Stimulated activated CD8-positive, alpha-beta memory T cell treated with anti-CD3 and anti-CD28 coated beads, Interleukin-15, amount 100 ng/mL, for 1 hour (primary cell): ENCODE results near the gene KLF1.
"Not testable (repeated sequence)": the region's sequence is repeated elsewhere in the genome, so short reads cannot be mapped to it uniquely, and the experiment has no call there.

Source experiments
- DNase-seq: peaks from one replicate; pipeline ENCODE4 v3.0.0-alpha.2; 2020; ENCODE audit warnings: low read depth

Gene KLF1

GRCh38 chr19:12867120-12868099, 19.6 kb downstream of the KLF1 start:
- peak; percentile 51 for DNase-seq

- no peak for DNase-seq
These were observed 20.4 kb downstream of the KLF1 start for GRCh38 chr19:12866416-12867119.

- no peak for DNase-seq
These were observed 21.1 kb downstream of the KLF1 start for GRCh38 chr19:12865746-12866415.

GRCh38 chr19:12864721-12865715, 22.0 kb downstream of the KLF1 start:
- no peak for DNase-seq

DNA sequence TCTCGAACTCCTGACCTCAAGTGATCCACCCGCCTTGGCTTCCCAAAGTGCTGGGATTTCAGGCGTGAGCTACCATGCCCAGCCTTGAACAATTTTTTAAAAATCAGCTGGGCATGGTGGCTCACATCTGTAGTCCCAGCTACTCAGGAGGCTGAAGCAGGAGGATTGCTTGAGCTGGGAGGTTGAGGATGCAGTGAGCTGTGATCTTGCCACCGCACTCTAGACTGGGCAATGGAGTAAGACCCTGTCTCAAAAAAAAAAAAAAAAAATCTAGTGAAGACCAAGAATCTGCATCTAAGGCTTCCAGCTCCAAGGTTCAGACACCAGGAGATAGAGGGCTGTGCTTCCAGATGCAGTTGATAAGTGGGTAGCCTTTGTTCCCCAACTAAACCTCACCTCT, 22.9 kb downstream of the KLF1 start:
- no peak for DNase-seq

DNA sequence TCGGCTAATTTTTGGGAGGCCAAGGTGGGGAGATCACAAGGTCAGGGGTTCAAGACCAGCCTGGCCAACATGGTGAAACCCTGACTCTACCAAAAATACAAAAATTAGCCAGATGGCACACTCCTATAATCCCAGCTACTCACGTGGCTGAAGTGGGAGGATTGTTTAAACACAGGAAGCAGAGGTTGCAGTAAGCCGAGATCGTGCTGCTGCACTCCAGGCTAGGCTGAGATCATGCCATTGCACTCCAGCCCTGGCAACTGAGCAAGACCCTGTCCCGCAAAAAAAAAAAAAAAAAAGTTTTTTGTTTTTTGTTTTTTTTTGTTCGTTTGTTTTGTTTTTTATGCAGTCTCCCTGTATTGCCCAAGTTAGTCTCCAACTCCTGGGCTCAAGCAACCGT, 27.5 kb downstream of the KLF1 start:
- DNase-seq, result no peak

DNA sequence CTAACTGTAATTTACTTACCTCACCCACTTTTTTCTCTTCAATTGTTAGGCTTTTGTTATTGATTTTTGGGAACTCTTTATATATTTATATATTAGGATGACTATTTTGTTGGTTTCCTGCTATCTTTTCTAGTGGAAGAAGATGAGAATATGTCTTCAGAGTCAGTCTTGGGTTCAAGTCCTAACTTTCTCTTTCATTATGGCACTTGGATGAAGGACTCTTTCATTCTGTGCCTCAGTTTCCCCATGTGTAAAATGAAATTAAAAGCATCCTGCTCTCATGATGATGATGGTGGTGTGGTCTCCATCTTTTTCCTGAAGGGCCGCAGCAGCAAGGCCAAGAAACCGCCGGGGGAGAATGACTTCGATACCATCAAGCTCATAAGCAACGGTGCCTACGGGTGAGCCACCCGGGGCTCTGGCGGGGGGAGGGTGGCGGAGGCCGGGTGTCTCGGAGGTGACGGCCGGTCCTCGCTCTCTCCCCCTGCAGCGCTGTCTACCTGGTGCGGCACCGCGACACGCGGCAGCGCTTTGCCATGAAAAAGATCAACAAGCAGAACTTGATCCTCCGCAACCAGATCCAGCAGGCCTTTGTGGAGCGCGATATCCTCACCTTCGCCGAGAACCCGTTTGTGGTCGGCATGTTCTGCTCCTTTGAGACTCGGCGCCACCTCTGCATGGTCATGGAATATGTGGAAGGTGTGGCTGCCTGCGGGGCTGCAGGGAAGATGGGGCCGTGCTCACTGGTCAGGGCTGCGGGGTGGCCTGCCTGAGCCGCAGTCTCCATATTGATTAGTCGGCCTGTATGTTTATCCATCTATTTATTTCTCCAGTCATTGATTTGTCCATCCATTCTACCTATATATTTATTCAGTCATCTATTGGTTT, 28.7 kb downstream of the KLF1 start:
- DNase-seq, result no peak

GRCh38 chr19:12856653-12857052, 30.3 kb downstream of the KLF1 start:
- no peak for DNase-seq

- peak; percentile 70 for DNase-seq
These were observed 39.6 kb downstream of the KLF1 start for GRCh38 chr19:12847159-12848139.

GRCh38 chr19:12846613-12847012, 40.4 kb downstream of the KLF1 start:
- DNase-seq, result not testable (repeated sequence)

DNA sequence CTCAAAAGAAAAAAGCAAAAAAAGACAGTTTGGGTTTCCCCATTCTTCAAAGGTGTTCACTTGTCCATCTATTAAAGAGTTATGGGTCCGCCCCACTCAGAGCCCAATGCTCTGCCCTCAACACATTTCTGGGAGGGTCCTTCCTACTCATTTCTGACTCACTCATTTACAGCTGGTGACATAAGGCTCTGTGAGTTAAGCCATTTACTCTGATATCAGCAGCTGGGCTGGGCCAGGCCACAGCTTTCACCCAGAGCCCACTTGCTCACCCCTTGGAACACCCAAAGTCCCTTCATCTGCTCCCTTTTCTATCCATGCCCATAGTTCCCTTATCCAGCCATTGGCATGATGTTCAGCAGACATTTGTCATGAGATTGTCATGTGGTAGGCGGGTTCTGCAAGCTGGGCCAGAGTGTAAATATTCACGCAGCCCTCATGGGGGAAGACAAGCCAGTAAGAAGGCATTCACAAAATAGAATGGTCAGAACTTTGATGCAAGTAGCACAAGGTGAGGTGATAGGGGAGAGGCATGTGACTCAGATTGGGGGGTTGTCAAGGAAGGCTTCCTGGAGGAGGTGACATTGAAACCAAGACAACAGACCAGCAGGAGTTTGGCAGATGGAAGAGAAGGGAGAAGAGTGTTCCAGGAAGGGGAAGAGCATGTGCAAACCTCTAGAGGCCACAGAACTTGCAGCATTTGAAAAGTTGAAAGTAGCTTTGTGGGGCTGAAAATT, 42.8 kb downstream of the KLF1 start:
- DNase-seq, result no peak

DNA sequence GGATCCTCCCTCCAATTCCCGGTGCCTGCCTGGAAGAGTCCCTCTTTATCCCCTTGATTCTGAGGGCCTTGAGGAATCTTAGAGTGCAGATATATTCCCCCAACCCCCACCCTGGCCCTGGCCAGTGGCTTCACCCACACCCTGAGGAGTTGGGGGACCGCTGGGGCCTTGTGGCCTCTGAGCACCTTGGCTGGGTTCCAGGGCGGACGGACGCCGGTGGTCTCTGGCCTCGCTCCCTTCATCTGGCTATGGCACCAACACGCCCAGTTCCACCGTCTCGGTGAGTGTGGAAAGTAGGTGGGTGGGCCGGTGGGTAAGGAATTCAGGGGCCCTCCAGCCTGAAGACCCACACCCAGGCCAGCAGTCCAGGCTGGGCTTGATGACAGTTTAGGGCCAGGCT, 43.7 kb downstream of the KLF1 start:
- DNase-seq, result no peak

GRCh38 chr19:12842511-12842910, 44.5 kb downstream of the KLF1 start:
- DNase-seq, result no peak

- DNase-seq, result no peak
These were observed 45.9 kb downstream of the KLF1 start for GRCh38 chr19:12841094-12841493.

DNA sequence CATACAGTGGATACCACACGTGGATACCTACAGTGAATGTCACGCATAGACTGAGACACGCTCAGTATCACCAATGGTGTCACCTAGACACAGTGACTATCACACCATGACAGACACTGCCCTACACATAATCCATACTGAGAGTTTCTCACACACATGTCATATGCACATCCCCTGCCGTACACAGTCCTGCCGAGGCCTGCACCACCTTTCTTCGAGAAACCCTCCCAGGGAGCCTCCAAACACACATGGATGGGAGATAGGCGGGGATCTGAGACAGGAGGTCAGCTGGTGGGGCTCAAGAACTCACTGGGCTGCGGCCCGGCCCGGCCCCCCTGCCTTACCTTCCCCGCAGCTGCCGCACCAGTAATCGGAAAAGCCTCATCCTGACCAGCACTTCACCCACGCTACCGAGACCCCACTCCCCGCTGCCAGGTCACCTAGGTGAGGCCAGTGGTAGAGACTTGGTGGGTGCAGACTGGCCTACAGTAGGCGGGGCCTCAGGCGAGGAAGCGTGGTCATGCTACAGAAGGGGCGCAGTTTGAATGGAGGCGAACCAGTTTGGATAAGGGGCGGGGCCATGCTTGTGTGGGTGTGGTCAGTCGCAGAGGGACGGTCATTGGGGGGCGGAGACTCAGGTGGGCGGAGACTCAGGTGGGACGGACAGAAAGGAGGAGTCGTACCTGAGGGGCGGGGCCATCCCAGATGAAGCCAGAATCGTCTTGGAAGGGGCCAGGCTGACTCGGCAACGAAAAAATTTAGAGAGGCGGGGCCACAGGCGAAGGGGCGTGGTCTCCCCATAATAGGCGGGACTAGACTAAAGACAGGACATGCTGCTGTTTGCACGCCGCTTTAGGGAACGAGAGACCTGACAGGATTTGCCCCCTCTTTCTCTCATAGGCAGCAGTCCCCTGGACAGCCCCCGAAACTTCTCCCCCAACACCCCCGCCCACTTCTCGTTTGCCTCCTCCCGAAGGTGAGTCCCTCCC, 46.6 kb downstream of the KLF1 start:
- no peak for DNase-seq

DNA sequence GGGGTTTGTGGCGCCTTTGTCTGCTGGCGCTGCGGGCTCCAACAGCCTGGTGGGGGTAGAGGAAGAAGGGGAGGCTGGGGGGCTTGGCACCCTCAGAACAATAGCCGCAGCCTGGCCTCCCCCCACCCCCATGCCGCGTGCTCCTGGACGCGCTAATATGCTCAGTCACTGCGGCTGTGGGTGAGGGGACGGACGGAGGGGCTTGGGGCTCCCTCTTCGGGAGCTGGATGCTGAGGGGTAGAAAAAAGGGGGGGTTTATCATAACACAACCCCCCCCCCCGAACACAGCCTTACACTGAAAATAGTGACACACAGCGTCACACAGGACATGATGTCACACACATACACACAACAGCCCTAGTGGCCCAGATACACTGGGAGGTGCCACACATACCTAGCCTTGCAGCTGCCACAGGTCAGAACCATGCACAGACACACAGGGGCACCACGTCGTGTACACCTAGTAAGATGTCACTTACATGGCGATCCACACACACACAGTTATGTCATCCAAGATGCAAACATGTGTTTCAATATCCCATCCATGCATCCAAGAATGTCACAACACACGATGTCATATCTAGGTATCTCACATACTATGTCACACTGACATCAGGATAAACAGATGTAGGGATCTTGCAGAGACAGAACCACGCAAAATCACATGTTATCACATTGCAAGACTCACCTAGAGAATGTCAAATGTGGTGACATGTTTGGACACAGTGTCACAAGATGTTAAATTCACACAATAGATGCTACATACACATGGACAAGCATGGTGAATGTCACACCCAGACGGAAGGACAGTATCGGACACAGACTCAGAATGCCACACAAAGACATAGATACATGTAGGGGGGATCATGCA, 47.9 kb downstream of the KLF1 start:
- no peak for DNase-seq
